Fibroblast of lung (primary cell): ENCODE measurements around the gene KAT5. TPM values are rescaled to one million over a fixed set of nuclear protein-coding genes. Genes with fewer than 3 reads are reported as not detected.

ENCODE experiments used
- DNase-seq, 2 donors: peaks; one replicate each; pipeline versions ENCODE4 v3.0.0 to v3.0.0-alpha.2; 2010; ENCODE audit warnings: low read depth in 2 of 2
- H2AFZ ChIP-seq: 2 replicates; pipeline ENCODE4 v1.5.1; 2012; ENCODE audit warnings: low read length, control low read depth, inconsistent platforms
- H3K27ac ChIP-seq: 2 replicates; pipeline ENCODE4 v1.5.1; 2011; ENCODE audit warnings: low read length, control low read depth; ENCODE audit not compliant: insufficient read depth
- H3K27me3 ChIP-seq: 2 replicates; pipeline ENCODE4 v1.5.1; 2011; ENCODE audit warnings: mild to moderate bottlenecking, low read length; ENCODE audit not compliant: control insufficient read depth, insufficient read depth
- H3K36me3 ChIP-seq: 2 replicates; pipeline ENCODE4 v1.5.1; 2011; ENCODE audit warnings: low read length; ENCODE audit not compliant: control insufficient read depth, insufficient read depth
- H3K4me1 ChIP-seq: 2 replicates; pipeline ENCODE4 v1.5.1; 2011; ENCODE audit warnings: low read length; ENCODE audit not compliant: control insufficient read depth, insufficient read depth; ENCODE audit errors: extremely low read depth
- H3K4me2 ChIP-seq: 2 replicates; pipeline ENCODE4 v1.5.1; 2011; ENCODE audit warnings: low read length, control low read depth; ENCODE audit not compliant: insufficient read depth; ENCODE audit errors: extremely low read depth
- H3K4me3 ChIP-seq, 4 experiments: fragments of 200-600 bp in 1 of 4; sonication (generic) in 1 of 4; replicated peaks in 1 of 4; 2 replicates each; pipeline ENCODE4 v1.5.1; 2011 to 2016; ENCODE audit warnings: low read length in 4 of 4, low read depth in 3 of 4, mild to moderate bottlenecking in 3 of 4, control low read depth in 2 of 4, inconsistent platforms in 1 of 4, mixed read lengths in 1 of 4; ENCODE audit not compliant: insufficient read depth in 1 of 4; ENCODE audit errors: control extremely low read depth in 1 of 4
- H3K79me2 ChIP-seq: 2 replicates; pipeline ENCODE4 v1.5.1; 2012; ENCODE audit warnings: mild to moderate bottlenecking, low read length, inconsistent platforms; ENCODE audit not compliant: control insufficient read depth, insufficient read depth
- H3K9ac ChIP-seq: 2 replicates; pipeline ENCODE4 v1.5.1; 2011; ENCODE audit warnings: mild to moderate bottlenecking, low read length, control low read depth; ENCODE audit not compliant: insufficient read depth
- H3K9me3 ChIP-seq: 2 replicates; pipeline ENCODE4 v1.5.1; 2012; ENCODE audit warnings: low read depth, low read length; ENCODE audit not compliant: control insufficient read depth, insufficient read depth
- H4K20me1 ChIP-seq: 2 replicates; pipeline ENCODE4 v1.5.1; 2011; ENCODE audit warnings: low read length; ENCODE audit not compliant: control insufficient read depth, insufficient read depth; ENCODE audit errors: extremely low read depth
- EZH2 ChIP-seq: IDR thresholded peaks from 2 replicates; pipeline ENCODE4 v1.5.1; 2012; ENCODE audit warnings: low read length, control low read depth, mild to moderate bottlenecking; ENCODE audit errors: missing control alignments
- polyA plus RNA-seq, 2 donors: library from polyadenylated mRNA; depleted of rRNA in 1 of 2; stranded (reverse) in 1 of 2; unstranded in 1 of 2; fragments of >200 nt; gene quantifications; 2 replicates each; pipeline ENCODE4 v1.2.1, GENCODE V29; 2011 to 2012; ENCODE audit warnings: missing spikeins in 1 of 2
- total RNA-seq: library from RNA; depleted of rRNA; stranded (reverse); fragments of >200 nt; gene quantifications from 2 replicates; pipeline ENCODE4 v1.2.1, GENCODE V29; 2014
- TF ChIP-seq, protein P1 (sequence below), 2 donors: IDR thresholded peaks in 1 of 2; conservative IDR thresholded peaks in 1 of 2; 1 replicate in 1 of 2; 2 replicates in 1 of 2; pipeline ENCODE4 v1.5.1; 2011 to 2012; ENCODE audit warnings: low read length in 2 of 2, control low read depth in 1 of 2, inconsistent platforms in 1 of 2, low read depth in 1 of 2, mild to moderate bottlenecking in 1 of 2

KAT5 gene
- total and polyA plus RNA-seq, 2 donors (not counting 1 experiment from before 2014, with no cell fraction given): 27.8 to 50.4 TPM

DNA sequence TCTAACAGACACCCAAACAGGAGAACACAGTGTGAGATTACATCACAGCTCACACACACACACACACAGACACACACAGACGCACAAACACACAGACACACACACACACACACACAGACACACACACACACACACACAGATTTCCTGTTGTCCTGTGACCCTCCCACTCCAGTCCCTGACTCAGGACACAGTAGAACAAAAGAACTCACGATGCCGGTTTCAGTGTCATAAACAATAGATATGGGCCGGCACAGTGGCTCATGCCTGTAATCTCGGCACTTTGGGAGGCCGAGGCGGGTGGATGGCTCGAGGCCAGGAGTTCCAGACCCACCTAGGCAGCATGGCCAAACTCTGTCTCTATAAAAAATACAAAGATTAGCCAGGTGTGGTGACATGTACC lies 13.8 kb upstream of the KAT5 start:
- H3K79me2 ChIP-seq: no peaks in the 10 kb centered on the region
- H3K4me3 ChIP-seq: no peak overlapping the region
- no peak overlapping the region for H3K9ac ChIP-seq
- no peak for DNase-seq
- peaks cover 4% of the 10 kb centered on the region for H3K27me3 ChIP-seq
- H3K9me3 ChIP-seq: no peaks in the 10 kb centered on the region
- no peak overlapping the region for H2AFZ ChIP-seq
- no peaks in the 10 kb centered on the region for H3K36me3 ChIP-seq
- no peaks in the 10 kb centered on the region for H3K4me1 ChIP-seq
- H4K20me1 ChIP-seq: no peaks in the 10 kb centered on the region
- H3K4me2 ChIP-seq: no peak overlapping the region
- no peak overlapping the region for H3K27ac ChIP-seq
- TF ChIP-seq, protein P1, sequence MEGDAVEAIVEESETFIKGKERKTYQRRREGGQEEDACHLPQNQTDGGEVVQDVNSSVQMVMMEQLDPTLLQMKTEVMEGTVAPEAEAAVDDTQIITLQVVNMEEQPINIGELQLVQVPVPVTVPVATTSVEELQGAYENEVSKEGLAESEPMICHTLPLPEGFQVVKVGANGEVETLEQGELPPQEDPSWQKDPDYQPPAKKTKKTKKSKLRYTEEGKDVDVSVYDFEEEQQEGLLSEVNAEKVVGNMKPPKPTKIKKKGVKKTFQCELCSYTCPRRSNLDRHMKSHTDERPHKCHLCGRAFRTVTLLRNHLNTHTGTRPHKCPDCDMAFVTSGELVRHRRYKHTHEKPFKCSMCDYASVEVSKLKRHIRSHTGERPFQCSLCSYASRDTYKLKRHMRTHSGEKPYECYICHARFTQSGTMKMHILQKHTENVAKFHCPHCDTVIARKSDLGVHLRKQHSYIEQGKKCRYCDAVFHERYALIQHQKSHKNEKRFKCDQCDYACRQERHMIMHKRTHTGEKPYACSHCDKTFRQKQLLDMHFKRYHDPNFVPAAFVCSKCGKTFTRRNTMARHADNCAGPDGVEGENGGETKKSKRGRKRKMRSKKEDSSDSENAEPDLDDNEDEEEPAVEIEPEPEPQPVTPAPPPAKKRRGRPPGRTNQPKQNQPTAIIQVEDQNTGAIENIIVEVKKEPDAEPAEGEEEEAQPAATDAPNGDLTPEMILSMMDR (conservative IDR thresholded peaks at IDR 0.05 in 1 of 2, IDR thresholded peaks at IDR 0.05 in 1 of 2; ENCODE audit: low read depth in 1 of 2, low read length in 2 of 2): no peak
- TF ChIP-seq EZH2: no peak

GRCh38 chr11:65699306-65699705 lies 12.7 kb upstream of the KAT5 start:
- Histone ChIP-seq H3K36me3 (no peaks in the 10 kb centered on the region), H2AFZ (no peak overlapping the region)

DNA sequence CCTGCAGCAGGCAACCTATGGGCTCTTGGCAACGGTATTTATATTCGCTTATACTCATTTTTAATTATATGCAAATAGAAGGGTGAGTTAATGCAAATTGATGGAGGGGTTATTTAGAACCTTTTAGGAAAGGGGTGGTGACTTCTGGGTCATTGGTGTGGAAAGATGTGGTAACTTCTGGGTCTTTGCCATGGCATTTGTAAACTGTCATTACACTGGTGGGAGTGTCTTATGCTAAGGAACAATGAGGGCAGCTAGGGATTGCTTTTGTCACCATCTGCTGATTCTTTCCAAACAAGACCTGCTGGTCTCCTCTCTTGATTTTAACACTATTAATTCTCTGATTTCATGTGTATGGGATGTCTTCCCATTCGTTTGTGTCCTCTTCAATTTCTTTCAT lies 11.7 kb upstream of the KAT5 start:
- Histone ChIP-seq H3K36me3 (no peaks in the 10 kb centered on the region), H3K4me3 (no peak overlapping the region), H2AFZ (no peak overlapping the region), H3K4me1 (no peaks in the 10 kb centered on the region), H3K4me2 (no peak overlapping the region), H3K9ac (no peak overlapping the region), H3K79me2 (no peaks in the 10 kb centered on the region), H3K27ac (no peak overlapping the region), H4K20me1 (no peaks in the 10 kb centered on the region), H3K27me3 (peaks cover 4% of the 10 kb centered on the region), H3K9me3 (no peaks in the 10 kb centered on the region)
- no peak for TF ChIP-seq EZH2
- TF ChIP-seq, protein P1 (conservative IDR thresholded peaks at IDR 0.05 in 1 of 2, IDR thresholded peaks at IDR 0.05 in 1 of 2; ENCODE audit: low read depth in 1 of 2, low read length in 2 of 2): no peak
- DNase-seq: no peak

More at GRCh38 chr11:65699306-65699705, 12.7 kb upstream of the KAT5 start:
- H3K9me3 ChIP-seq: no peaks in the 10 kb centered on the region
- H3K4me1 ChIP-seq: no peaks in the 10 kb centered on the region
- no peak overlapping the region for H3K27ac ChIP-seq
- peaks cover 4% of the 10 kb centered on the region for H3K27me3 ChIP-seq
- no peak for DNase-seq
- no peaks in the 10 kb centered on the region for H4K20me1 ChIP-seq
- H3K9ac ChIP-seq: no peak overlapping the region
- H3K4me3 ChIP-seq: no peak overlapping the region
- TF ChIP-seq, protein P1 (conservative IDR thresholded peaks at IDR 0.05 in 1 of 2, IDR thresholded peaks at IDR 0.05 in 1 of 2; ENCODE audit: low read depth in 1 of 2, low read length in 2 of 2): no peak
- TF ChIP-seq EZH2: no peak
- H3K79me2 ChIP-seq: no peaks in the 10 kb centered on the region
- no peak overlapping the region for H3K4me2 ChIP-seq
